ENCODE data around the gene SH3PXD2B. TPM values are rescaled to one million over a fixed set of nuclear protein-coding genes. Genes with fewer than 3 reads are reported as not detected.
"Not testable (repeated sequence)": the region's sequence is repeated elsewhere in the genome, so short reads cannot be mapped to it uniquely, and the experiment has no call there.

The SH3PXD2B gene
- total RNA-seq, 1 donor from 2014 or later = 12.9 TPM

DNA sequence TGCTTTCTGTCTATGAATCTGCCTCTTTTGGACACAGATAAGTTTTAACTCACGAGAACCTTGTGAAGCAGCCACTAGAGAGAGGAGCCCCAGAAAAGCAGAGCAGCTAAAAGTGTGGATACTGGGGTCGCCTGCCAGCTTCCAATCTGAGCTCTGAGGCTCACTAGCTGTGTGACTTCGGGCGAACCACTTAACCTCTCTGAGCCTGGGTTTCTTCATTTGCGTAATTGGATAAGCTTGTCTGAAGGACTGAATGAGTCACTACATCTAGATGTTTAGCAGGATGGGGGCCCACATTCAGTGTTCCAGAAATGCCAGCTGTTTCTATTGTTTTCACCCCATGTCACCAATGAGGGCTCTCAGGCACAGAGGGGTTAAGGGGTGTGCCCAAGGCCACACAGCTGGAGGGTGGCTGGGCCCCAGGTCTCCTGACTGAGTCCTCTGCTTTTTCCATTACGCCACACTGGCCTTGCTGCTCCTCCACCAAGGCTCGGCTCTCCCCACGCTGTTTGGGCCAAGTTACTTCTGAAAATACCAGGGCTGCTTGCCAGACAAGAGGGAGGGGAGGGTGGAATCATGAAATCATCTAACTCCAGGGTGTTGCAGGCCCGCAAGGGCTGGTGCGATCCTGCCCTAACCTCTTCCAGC, 36.2 kb downstream of the SH3PXD2B start:
- peak; percentile 78 for DNase-seq (ENCODE audit: low read depth)

DNA sequence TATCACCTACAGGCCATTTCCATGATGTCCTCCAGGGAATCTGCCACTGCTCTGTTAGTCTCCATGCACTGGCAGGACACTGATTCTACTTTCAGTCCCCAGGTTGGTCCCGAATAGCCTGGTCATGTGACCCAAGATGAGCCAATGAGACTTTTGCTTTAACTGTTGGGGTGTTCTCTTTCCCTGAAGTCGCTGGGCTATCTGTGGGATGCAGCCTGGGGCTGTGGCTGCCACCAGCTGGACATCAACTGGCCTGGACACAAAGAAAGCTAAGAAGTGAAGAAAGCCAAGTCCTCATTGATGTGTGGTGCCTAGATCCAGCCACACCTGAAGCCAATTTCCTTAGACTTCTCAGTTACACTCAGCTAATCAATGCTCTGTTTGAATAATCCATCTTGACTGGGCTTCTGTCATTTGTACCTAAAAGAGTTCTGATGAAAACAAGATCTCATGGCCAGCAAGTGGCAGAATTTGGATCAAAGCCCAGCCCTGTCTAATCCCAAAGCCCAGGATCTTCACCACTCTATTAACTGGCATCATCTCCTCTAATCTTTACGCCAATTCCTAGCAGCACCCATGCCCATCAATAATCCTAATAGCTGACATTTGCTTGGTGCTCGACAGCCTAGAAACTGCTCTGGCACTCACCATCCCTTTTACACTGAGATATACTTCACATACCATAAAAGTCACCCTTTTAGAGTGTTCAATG, 37.0 kb downstream of the SH3PXD2B start:
- DNase-seq (ENCODE audit: low read depth) = no peak

DNA sequence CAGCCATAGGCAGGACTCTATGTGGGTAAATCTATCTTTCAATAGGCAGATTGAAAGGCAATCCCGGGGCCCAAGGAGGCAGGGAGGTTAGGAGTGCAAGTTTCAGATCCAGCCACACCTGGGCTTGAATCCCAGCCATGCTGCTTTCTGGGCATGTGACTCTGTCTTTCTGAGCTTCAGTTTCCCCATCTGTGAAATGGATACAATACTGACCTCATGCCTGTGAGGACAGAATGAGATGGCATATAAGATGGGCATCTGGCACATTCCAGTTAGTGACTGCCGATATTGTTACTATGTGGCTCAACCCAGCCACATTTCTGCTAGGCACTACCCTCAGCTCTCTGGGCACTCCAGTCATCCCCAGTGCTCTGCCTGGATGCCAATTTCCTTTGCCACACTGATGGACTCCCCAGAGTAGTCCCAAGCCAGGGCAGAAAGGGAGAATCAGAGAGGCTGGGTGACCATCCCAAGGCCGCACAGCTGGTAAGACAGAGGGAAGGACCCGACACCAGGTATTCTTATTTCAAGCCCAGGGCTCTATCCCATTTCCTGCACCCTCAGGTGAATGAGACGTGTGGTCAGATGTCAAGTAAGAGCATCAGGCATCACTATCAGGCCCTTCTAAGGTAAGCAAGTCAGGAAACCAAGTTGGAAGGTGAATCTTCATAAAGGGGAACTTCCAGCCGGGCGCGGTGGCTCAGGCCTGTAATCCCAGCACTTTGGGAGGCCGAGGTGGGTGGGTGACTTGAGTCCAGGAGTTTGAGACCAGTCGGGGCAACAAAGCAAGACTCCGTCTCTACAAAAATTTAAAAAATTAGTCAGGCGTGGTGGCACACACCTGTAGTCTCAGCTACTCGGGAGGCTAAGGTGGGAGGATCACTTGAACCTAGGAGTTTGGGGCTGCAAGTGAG, 38.7 kb downstream of the SH3PXD2B start:
- DNase-seq (ENCODE audit: low read depth) = no peak

DNA sequence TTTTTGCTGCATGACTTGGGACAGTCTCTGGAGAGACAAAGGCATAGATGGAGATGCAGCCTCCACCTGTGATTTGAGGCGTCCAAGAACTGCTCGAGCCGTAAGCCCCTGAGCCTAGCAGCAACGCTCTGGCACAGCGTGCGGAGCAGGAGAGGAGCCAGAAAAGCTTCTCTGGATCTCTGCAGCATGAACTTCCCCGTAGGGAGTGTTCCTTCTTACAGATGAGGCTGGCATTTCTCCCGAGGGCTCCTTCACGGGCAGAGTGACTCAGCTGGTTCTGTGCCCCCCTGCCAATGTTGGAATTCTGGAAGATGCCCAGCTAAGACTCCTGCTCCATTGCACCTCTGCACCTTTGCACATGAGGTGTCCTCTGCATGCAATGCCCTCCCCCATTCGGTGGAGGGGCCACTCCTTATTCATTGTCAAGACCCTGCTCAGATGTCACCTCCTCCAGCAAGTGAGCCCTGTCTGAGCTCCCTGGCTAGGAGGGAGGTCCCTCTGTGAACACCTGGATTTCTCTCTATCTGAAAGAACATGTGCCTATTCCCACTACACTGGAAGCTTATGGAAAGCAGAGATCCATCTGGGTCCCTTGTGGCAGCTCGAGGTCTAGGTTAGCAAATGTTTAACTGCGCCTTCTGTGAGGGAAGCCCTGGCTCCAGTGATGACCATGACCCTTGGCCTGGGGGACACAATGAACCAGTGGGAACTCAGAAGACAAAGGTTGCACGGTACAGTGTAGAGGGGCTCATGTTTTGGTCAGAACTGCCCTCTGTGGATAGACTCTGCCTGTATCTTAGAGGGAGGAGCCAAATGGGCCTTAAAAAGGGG, 39.6 kb downstream of the SH3PXD2B start:
- peak; percentile 57 for DNase-seq (ENCODE audit: low read depth)

DNA sequence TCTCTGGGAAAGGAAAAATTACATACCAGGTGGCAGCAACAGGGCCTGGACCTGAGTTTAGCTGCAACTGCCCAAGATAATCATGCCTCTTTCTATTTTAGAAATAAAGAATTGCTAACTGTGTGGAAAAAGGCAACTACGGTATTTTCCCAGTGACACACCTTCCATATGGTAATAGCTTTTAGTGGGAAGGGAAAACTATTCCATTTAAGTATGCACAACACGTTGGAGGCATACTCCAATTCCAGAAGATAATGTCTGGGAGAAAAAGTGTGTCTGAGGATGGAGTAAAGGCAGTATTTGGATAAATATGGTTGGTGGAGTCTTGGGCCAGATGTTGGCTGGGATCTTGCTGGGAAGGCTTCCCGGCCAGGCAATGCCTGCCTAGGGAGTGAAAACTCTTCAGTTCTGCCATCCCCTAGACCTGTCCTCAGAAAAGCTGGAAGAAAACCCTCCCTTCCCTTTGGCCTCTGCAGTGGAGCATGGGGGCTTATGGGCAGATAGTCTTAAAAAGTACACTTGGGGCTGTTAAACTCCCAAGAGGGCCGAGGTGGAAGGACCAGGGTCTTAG, 40.6 kb downstream of the SH3PXD2B start:
- no peak for DNase-seq (ENCODE audit: low read depth)

DNA sequence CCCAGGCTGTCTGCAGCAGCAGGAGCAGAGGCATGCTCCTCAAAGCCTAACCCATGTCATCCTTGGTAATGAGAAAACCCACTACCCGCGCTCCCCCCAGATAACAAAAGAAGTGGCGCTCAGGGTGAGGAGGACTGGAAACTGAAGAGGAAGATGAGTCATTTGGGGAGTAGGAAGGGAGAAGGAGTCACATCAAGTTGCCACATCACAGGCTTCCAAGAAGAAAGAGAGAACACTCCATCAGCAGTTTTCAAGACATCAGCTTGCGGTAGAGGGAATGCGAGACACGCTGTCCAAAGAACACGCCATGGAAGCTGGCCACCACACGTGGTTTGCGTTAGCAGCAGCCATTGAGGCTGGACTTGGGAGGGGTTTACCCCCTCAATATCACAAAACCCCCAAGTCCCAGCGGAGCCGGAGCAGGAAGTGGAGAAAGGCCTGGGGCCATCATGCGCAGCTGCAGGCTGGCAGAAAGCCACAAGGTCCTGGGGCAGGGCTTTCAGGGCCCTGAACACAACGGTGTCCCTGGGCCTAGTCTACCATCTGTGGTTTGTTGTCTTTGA, 41.5 kb downstream of the SH3PXD2B start:
- peak; percentile 43 for DNase-seq (ENCODE audit: low read depth)

DNA sequence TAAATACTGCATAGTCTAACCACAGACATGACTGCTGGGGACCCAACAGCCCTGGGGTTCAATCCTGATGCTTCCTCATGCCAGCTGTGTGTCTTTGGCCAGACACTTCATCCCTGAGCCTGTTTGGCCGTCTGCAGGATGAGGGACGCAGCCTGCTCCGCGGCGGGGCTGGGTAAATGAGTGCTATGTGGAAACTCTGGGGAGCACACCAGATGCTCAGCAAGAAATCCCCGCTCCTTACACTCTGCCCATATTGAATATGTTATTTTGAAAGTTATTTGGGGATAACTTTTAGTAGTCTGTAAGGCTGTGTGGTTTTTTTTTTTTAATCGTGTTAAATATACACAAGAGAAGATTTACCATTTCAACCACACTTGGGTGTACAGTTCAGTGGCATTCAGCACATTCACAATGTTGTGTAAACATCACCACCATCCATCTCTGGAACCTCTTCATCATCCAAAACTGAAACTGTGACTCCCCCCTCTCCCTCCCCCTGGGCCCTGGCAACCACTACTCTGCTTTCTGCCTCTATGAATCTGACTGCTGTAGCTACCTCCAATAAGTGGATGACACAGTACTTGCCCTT, 42.7 kb downstream of the SH3PXD2B start:
- DNase-seq (ENCODE audit: low read depth) = no peak

DNA sequence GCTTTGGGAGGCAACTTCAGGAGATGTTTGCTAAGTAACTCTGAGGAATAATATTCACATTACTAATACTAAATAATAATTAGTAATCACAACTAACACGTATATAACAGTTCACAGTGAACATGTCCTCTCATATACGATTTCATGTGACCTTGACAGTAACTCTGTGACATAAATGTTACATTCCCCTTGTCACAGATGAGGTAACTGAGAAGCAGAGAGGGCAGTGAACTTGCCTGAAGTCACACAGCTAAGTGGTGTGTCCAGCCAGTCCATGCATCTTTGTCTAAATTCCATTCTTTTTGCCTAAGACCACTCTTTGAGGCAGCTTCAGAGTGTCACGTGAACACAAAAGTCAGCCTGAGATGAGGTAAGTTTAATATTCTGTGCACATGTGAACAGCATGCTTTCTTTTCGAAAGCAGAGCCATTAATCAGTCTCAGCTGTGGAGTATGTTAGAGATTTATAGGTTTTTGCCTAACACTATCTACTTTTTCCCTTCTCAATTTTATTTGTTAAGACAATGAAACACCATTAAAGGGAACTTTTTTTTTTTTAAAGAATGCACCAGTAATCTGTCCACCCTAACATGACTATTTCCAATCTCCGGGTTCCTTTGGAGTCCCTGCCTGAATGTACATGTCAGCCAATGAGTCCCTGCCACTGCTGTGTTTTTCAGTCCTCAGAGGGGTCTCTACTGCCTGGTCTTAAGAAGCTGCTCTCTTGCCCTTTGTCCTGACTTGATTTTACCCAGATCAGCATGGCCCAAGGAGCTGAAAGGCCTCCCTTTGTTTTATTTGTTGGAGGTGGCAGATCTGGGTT, 43.5 kb downstream of the SH3PXD2B start:
- no peak for DNase-seq (ENCODE audit: low read depth)

DNA sequence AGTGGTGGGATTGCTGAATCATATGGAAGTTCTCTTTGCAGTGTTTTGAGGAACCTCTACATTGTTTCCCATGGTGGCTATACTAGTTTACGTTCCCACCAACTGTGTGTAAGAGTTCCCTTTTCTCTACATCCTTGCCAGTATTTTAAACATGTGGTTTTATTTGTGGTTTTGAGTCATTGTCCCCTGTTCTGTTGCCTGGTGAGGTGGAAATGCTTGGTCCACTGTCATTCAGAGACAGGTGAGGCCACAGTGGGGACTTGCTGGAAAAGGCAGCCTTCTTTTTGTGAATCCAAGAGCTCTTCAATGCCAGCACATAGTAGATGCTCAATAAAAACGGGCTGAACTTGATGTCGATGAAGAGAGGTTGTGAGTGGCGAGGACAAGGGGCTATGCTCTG, 44.2 kb downstream of the SH3PXD2B start:
- DNase-seq (ENCODE audit: low read depth) = peak; percentile 51

DNA sequence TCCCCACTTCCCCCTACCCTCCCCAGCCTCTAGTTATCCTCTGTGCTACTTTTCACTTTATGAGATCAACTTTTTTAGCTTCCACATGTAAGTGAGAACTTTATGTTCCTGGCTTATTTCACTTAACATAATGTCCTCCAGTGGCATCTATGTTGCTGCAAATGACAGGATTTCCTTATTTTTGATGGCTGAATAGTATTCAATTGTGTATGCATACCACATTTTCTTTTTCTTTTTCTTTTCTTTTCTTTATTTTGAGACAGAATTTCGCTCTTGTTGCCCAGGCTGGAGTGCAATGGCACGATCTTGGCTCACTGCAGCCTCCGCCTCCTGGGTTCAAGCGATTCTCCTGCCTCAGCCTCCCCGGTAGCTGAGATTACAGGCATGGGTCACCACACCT, 44.8 kb downstream of the SH3PXD2B start:
- not testable (repeated sequence) for DNase-seq (ENCODE audit: low read depth)

DNA sequence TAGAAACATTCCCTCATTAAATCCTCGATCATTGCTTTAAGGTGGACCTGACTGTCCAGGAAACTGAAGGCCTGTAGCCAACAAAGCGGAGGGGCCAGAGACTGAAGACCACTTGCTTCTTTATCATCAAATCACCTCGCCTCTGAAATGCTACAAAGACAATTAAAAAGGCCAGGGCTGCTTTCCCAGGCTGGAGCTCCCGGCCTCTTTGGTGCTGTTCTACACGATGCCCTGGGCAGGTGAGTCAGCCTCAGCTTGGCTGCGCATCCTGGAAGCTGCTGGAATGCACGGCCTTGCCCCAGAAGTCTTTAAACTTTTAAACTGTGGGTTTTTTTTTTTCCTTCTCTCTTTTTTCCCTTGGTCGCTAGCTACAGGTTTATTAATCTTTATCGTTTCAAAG, 46.5 kb downstream of the SH3PXD2B start:
- peak; percentile 57 for DNase-seq (ENCODE audit: low read depth)

DNA sequence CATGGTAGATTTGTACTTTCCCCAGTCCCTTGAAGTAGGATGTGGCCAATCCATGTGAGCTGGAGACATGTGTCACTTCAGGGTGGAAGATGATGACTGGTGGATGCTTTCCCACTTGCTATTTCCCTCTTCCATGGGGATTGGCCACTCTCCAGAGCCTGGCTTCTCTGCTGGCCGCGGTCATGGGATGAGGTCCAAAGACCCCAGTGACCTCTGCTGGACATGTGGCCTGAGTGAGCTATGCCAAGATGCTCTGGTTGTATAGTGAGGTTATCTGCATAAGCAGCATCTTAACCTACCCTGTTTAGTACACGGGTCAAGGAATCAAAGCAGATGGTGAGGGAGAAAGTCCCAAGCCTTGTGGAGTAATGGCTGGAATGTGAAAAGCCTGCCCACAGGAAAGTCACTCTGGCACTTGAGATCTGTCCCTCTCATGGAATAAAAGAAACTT, 47.1 kb downstream of the SH3PXD2B start:
- no peak for DNase-seq (ENCODE audit: low read depth)

DNA sequence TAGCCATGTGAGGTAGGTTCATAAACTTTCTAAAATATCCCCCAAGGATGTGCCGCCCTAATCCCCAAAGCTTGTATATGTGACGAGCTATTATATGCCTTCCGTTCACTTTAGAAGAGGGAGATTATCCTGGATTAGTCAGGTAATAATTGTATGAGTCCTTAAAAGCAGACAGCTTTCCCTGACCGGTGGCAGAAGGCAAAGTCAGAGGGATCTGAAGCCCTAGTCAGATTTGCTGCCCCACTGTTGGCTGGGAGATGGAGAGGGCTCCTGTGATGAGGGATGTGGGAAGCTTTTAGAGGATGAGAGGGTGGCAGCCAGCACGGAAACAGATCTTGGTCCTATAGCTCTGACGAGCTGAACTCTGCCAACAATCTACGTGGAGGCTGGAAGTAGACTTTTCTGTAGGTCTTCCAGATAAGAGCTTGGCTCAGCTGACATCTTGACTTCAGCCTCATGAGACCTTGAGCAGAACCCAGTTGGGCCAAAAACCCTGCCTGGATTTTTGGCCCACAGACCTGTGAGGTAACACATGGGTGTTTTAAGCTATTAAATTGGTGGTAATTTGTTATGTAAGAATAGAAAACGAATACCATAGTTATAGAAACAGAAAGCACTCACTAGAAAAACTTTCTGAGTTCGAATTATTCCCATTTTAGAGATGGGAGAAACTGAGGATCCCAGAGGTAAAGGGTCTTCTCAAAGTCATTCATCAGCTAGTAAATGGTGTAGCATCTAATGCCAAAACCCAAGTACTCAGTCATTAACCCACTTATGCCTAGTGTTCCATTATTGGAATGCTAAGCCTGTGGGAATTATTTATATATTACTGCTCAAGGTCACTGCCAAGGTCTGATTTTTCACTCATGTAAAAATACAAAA, 48.9 kb downstream of the SH3PXD2B start:
- DNase-seq (ENCODE audit: low read depth) = no peak

DNA sequence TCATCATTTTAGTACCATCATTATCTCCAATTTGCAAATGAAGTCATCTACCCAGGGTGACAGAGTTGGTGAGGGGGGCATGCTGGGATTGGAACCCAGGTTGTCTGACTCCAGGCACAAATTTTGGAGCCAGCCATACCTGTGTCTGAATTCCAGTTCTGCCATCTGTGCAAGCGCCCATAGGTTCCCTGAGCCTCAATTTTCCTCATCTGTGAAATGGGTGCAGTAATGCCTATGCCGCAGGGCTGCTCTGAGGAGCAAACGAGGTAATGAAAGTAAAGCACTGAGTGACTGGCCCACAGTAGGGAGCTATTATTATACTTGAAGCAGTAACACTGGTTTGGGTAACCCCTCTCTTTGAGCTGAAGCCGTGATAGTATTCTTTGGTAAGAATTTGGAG, 49.6 kb downstream of the SH3PXD2B start:
- DNase-seq (ENCODE audit: low read depth) = no peak

DNA sequence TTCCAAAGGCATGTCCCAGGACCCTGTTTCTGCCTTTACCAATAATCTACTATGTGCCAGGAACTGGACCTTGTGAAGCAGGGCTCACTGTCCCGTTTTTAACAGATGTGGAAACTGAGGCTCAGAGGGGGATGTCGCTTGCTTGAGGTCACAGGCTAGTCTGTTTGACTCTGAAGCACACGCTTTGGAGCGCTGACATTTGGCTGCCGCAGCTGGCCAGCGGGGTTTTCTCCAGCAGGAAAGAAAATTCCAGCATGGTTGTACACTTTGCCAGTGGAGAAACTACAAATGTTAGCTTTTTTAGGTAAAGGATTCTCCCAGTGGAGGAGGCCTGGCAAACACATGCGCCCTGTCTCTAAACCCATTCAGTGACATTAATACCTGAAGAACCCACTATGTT, 50.5 kb downstream of the SH3PXD2B start:
- DNase-seq (ENCODE audit: low read depth) = no peak

DNA sequence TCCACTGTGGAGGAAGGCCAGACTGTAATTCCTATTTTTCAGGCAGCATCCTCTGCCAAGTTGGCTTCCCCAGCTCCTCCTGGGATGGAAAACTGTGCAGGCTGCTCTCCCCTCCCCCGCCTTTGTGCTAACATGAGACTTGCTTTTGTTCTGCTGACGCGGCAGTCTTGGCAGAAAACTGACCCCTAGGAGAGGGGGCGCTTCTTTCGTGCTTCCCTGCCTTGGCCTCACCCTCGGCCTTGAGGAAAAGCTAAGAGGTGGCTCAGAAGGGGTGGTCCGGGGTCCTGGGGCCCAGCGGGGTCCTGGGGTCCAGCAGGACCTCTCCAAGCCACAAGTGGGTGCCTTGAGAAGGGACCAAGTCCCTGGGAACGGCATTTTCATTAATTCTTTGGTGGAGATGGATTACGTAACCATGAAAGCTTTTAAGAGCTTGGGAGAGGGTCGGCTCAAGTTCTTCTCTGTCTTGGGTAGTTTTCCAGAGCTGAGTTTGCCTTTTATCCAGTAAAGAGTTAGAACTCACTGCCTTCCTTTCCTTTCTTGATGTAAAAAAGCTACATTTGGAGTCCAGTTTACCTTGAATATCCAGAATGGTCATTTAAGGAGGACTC, 51.0 kb downstream of the SH3PXD2B start:
- DNase-seq (ENCODE audit: low read depth) = no peak

DNA sequence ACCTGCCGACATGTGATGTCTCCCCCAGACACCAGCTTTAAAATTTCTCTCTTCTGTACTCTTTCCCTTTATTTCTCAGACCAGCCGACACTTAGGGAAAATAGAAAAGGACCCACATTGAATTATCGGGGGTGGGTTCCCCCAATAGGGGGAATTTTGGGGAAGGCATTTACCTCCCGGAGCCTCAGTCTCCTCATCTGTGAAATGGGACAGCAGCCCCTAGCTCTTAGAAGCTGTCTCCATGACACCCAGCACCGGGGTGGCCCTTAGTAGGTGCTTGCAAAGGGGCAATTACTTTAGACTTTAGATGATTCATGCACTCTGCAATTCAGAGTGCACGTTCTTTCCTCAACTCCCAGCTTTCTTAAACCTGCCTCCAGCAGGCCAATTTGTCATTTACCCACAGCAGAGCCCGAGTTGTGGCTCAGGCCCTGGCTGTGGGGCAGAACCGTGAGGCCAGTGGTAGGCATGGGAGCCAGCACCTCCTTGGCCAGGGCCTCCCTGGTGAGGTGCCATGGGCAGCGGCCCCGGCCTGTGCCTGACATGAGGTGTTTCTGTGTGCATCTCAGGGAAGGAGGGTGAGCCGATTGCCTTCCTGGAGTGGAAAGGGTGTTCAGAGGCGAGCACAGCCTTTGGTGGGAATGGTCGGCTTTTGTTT, 51.7 kb downstream of the SH3PXD2B start:
- DNase-seq (ENCODE audit: low read depth) = no peak

DNA sequence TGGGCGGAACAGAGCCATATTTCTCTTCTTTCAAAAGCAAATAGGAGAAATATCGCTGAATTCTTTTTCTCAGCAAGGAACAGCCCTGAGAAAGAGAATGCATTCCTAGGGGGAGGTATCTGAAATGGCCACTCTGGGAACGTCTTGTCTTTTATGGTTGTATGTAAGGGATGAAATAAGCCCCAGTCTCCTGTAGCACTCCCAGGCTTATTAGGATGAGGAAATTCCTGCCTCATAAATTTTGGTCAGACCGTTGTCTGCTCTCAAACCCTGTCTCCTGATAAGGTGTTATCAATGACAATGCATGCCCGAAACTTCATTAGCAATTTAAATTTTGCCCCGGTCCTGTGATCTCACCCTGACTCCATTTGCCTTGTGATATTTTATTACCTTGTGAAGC, 52.3 kb downstream of the SH3PXD2B start:
- DNase-seq (ENCODE audit: low read depth) = not testable (repeated sequence)

Measured in renal cortical epithelial cell (primary cell).